Subcutaneous abdominal adipose tissue (tissue), 5 donors: ENCODE results near the gene ARVCF.

Experiments
- H3K27ac ChIP-seq: one replicate; pipeline ENCODE4 v1.7.0; 2013; ENCODE audit warnings: low read depth, mild to moderate bottlenecking, inconsistent platforms, low read length, moderate library complexity
- H3K27me3 ChIP-seq, 5 donors: one replicate each; pipeline ENCODE4 v1.7.0; 2013; ENCODE audit warnings: low read length in 5 of 5, inconsistent platforms in 1 of 5; ENCODE audit not compliant: control insufficient read depth in 5 of 5, insufficient read depth in 4 of 5
- H3K36me3 ChIP-seq, 5 donors: one replicate each; pipeline ENCODE4 v1.7.0; 2013; ENCODE audit warnings: low read length in 5 of 5; ENCODE audit not compliant: control insufficient read depth in 5 of 5, insufficient read depth in 5 of 5
- H3K4me1 ChIP-seq, 5 donors: one replicate each; pipeline ENCODE4 v1.7.0; 2013; ENCODE audit warnings: low read length in 5 of 5, mild to moderate bottlenecking in 3 of 5, moderate library complexity in 1 of 5; ENCODE audit not compliant: control insufficient read depth in 5 of 5, insufficient read depth in 5 of 5
- H3K4me3 ChIP-seq, 5 donors: one replicate each; pipeline ENCODE4 v1.7.0; 2013; ENCODE audit warnings: low read length in 5 of 5, low read depth in 1 of 5
- H3K9ac ChIP-seq, 5 donors: one replicate each; pipeline ENCODE4 v1.7.0; 2013; ENCODE audit warnings: low read length in 5 of 5, mild to moderate bottlenecking in 4 of 5, moderate library complexity in 3 of 5
- H3K9me3 ChIP-seq, 5 donors: one replicate each; pipeline ENCODE4 v1.7.0; 2013; ENCODE audit warnings: low read length in 5 of 5; ENCODE audit not compliant: control insufficient read depth in 5 of 5
- donor health status: healthy.
- donor health status: healthy.
- donor health status: healthy.
- donor health status: healthy.
- donor health status: healthy.

ARVCF gene

DNA sequence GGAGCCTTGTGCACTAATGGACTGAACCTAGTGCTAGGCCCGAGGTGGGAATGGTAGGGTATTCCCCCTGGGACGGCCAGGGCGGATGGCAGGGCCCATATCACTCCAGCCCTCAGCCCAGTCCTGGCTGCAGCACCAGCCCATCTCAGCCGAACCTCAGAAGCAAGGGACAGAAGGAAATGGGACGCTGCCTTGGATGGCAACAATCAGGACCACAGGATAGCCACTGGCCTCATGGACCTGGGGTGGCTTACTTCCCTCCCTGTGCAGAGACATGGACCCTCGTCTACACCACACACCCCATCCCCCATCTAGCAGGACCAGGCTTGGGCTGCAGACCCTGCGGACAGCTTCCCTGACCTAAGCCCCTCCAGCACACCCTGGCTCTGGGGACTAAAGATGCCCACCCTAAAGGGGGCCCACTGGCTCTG, 24.1 kb downstream of the ARVCF start:
- Histone ChIP-seq H3K36me3 (no peaks in the 10 kb centered on the region), H3K4me1 (peaks cover 4 to 70% (median 54%) of the 10 kb centered on the region in 5 donors), H3K9me3 (no peaks in the 10 kb centered on the region), H3K27me3 (no peaks in the 10 kb centered on the region), H3K27ac (no peak overlapping the region), H3K4me3 (no peak overlapping the region), H3K9ac (no peak overlapping the region)

DNA sequence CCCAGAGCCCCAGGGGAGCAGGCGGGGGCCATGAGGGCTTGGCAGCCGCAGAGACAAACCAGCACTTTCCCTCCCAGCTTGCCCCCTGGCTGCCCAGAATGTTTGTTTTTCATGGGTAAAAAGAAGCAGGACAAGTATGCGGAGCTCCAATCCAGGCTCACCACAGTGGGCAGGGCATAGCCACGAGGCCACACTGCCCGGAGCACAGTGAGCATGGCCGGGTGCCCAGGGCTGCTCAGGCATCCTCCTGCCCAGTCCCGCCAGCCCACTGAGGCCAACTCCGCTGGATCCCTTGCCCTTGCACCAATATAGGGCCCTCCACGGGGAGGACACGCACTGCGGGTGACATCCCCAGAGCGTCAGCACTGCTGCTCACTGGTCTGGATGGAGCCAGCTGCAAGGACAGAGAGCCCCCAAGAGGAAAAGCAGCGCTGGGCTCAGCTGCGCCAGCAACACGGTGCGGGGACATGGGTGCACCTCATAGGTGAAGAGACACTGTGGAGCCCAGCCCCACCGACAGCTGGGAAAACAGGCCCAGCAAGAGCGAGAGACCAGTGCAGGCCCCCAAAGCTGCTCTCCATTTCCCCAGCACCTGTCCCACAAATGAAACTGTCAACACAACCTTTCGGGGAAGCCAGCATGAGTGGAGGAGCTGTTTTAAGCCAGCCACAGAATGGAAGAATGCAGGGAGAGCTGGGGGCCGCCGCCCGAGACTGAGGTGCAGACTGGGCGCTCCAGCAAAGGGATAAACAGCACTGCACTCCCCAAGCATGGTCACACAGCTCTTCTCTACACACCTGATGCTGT, 24.8 kb downstream of the ARVCF start:
- H3K9ac ChIP-seq: no peak overlapping the region
- H3K4me1 ChIP-seq: peaks cover 3 to 71% (median 51%) of the 10 kb centered on the region in 5 donors
- H3K36me3 ChIP-seq: no peaks in the 10 kb centered on the region
- no peaks in the 10 kb centered on the region for H3K27me3 ChIP-seq
- H3K27ac ChIP-seq: no peak overlapping the region
- no peaks in the 10 kb centered on the region for H3K9me3 ChIP-seq
- H3K4me3 ChIP-seq: no peak overlapping the region

DNA sequence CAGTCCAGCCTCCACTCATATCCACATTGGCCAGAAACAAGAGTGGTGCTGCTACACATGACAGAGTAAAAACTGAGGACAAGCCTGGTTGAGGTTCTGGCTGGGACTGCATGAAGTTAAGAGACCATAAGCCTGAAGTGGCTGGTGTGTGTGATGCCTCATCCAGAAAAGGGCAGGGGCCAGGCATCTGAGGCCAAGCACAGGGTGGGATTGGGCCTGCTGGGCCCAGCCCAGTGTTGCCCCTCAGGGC, 25.3 kb downstream of the ARVCF start:
- no peak overlapping the region for H3K27ac ChIP-seq
- H3K4me3 ChIP-seq: no peak overlapping the region
- no peak overlapping the region for H3K9ac ChIP-seq
- H3K27me3 ChIP-seq: no peaks in the 10 kb centered on the region
- H3K36me3 ChIP-seq: no peaks in the 10 kb centered on the region
- no peaks in the 10 kb centered on the region for H3K9me3 ChIP-seq
- peaks cover 2 to 71% (median 51%) of the 10 kb centered on the region in 5 donors for H3K4me1 ChIP-seq

DNA sequence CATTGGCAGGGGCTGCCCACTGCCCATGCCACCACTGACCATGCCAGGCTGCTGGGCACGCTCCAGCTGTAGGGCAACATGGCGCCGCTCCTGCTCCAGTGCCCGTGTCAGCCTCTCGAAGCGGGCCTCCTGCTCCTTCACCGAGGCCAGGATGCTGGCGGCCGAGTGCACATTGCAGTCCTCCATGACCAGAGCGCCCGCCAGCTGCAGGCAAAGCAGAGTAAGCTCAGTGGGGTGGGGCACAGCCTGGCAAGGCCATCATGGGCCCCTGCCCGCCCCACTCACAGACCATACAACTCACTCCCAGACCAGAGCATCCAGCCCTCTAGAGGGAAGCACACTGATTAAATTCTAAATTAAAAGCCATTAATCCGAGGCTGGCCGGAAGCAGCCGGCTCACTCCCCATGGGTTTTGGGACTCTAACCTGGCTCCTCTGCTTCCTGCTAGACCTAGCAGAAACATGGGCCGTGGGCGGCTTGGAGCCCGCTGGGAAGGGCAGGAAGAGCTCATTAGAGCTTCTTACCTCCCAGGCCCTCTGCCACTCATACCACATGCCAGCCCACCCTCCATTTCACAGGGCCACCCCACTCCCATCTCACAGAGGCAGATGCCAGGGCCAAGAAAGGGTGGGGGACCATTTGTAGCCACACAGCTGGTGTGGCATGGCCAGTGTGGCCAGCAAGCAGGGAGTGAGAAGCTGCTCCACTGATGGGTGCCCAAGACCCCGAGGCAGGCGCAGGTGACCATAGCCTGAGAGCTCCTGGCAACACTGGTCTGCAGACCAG, 25.8 kb downstream of the ARVCF start:
- H3K9ac ChIP-seq: no peak overlapping the region
- no peaks in the 10 kb centered on the region for H3K36me3 ChIP-seq
- no peak overlapping the region for H3K27ac ChIP-seq
- no peaks in the 10 kb centered on the region for H3K9me3 ChIP-seq
- no peaks in the 10 kb centered on the region for H3K27me3 ChIP-seq
- peaks cover 4 to 71% (median 51%) of the 10 kb centered on the region in 5 donors for H3K4me1 ChIP-seq
- no peak overlapping the region for H3K4me3 ChIP-seq

DNA sequence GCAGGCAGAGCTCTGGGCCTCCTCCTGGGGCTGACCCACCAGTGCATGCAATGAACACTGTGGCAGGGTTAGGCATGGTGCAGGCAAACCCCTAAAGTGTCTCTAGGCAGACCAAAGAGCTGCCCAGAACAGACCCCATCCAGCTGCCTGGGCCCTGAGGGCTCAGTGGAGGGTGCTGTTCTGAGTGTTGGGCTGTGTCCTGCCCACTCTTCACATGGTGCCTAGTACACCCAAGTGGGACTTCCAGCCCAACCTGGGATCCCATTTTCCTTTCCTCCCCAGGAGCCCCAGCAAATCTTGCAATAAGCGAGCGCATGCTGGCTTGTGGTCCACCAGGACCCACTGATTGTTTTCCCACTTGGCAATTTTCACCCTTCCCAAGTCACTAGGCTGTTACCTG, 26.4 kb downstream of the ARVCF start:
- Histone ChIP-seq H3K9me3 (no peaks in the 10 kb centered on the region), H3K9ac (no peak overlapping the region), H3K27me3 (no peaks in the 10 kb centered on the region), H3K4me3 (no peak overlapping the region), H3K27ac (no peak overlapping the region), H3K36me3 (no peaks in the 10 kb centered on the region), H3K4me1 (peaks cover 3 to 70% (median 50%) of the 10 kb centered on the region in 5 donors)

DNA sequence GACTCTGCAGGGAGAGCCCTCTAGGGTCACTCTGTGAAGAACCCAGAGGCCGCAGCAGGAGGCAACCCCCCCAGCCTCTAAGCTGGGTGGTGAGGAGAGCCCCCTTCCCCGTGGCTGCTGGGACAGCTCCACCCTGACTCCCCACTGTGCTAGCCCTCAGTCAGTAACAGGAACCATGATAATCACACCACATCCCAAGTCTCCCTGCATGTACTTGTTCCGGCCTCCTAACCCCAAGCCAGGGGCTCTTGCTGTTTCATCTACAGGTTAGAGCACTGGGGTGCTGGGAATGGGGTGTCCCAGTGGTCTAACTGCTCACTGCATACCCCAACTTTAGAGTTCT, 26.9 kb downstream of the ARVCF start:
- Histone ChIP-seq H3K4me1 (peaks cover 3 to 70% (median 50%) of the 10 kb centered on the region in 5 donors), H3K36me3 (no peaks in the 10 kb centered on the region), H3K27ac (no peak overlapping the region)

DNA sequence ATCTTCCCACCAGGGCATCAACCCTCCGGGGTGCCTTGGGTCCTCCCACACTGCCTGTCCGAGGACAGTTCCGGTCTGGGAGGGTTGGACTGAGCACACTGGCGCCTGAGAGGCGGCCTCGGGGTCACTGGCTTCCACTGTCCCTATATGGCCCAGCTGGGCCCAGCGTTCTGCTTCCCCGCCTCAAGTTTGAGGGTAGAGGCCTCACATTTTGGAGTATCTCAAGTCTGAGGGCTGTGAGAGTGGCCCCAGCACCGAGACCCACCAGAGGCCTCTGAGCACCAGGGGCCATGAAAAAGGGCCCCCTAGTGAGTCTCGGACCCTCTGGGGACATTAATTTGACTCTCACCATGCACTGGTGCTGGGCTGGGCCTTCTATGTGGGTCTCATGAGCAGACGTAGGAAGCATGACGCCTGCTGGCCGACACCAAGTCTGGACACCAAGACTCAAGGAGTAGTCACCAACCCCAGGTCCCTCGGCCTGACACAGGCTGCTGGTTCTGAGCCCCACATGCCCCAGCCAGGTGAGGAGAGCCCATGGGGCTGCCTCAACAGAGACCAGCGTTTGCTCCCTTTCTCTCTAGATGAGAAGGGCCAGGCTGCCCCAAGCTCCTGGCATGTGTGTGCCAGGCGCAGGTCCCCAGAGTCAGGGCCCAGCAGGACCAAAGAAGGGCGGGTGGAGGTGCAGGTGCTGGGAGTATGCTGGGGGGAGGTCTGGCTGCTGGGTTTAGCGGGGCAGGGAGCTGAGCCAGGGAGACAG, 27.5 kb downstream of the ARVCF start:
- Histone ChIP-seq H3K9me3 (no peaks in the 10 kb centered on the region), H3K4me1 (peaks cover 3 to 74% (median 51%) of the 10 kb centered on the region in 5 donors), H3K4me3 (no peak overlapping the region), H3K36me3 (no peaks in the 10 kb centered on the region), H3K27me3 (no peaks in the 10 kb centered on the region), H3K9ac (no peak overlapping the region), H3K27ac (no peak overlapping the region)

More for the DNA sequence above, 26.9 kb downstream of the ARVCF start:
- H3K27me3 ChIP-seq: no peaks in the 10 kb centered on the region
- H3K9me3 ChIP-seq: no peaks in the 10 kb centered on the region
- H3K4me3 ChIP-seq: no peak overlapping the region
- H3K9ac ChIP-seq: no peak overlapping the region

DNA sequence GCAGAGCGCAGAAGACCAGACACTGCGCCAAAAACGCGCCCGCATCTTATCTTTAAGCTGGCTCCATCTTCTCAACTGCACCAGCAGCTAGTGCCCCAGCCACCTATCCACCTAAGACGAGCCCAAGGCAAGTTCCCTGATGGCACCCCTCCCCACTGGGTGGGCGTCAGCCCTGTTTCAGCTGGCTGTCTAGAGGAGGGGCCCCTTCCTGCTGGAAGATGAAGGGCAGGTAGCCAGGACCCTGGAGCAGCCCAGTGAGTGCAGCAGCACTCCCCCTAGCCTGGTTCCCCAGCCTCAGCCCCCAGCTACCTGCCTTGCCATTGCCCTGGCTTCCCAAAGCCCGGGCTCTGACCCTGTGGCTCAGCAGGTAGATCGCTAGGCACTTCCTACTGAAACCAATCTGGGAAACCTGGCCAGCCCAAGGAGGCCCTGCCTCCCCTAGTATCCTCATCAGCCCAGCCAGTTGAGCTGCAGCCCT, 28.3 kb downstream of the ARVCF start:
- H3K27me3 ChIP-seq: no peaks in the 10 kb centered on the region
- no peak overlapping the region for H3K9ac ChIP-seq
- H3K4me3 ChIP-seq: no peak overlapping the region
- H3K36me3 ChIP-seq: no peaks in the 10 kb centered on the region
- H3K27ac ChIP-seq: no peak overlapping the region
- peaks cover 3 to 74% (median 51%) of the 10 kb centered on the region in 5 donors for H3K4me1 ChIP-seq
- no peaks in the 10 kb centered on the region for H3K9me3 ChIP-seq

DNA sequence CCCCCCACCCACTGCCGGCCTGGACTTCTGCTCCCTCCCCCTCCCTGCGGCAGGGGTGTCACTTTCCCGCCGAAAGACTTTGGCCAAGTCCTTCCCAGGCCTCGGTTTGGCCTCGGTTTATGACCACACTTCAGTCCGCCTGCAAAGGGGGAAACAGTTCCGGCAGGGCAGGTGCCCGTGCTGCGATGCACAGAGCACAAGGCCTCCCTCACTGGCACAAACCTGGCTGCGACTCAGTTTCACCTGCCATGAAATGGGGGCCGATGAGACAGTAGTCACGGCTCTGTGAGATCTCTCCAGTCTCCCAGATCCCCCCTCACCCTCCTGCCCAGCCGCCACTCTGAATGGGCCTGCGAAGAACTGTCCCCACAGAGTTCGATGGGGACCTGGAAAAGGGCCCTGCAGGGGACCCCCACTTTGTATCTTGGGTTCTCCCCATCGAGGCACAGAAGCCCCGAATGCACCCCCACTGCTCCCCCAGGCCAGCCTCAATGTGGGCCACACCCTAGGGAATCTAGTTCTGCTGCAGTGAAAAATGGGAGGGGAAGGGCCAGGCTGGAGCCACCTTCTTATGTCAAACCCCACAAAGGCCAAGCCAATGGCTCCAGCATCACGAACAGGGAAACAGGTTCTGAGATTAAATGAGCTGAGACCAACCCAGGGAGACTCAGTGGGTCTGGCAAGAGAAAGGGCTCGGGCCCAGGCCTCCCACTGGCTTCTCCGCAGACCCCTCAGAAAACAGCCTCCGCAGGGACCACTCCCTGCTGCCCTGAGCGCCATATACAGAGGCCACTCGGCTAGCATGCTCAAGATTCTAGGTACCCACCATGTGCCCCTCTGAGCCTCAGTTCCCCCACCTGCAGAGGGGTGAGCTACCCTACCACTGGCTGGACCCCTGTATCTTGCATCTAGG, 29.0 kb downstream of the ARVCF start:
- peak overlapping the region in 1 of 5 donors; percentile 44 for H3K4me3 ChIP-seq
- H3K4me1 ChIP-seq: peaks cover 3 to 70% (median 46%) of the 10 kb centered on the region in 5 donors
- no peak overlapping the region for H3K27ac ChIP-seq
- no peaks in the 10 kb centered on the region for H3K27me3 ChIP-seq
- H3K9me3 ChIP-seq: no peaks in the 10 kb centered on the region
- no peaks in the 10 kb centered on the region for H3K36me3 ChIP-seq
- no peak overlapping the region for H3K9ac ChIP-seq
